HEK293 (cell line): ENCODE data around the gene CCKAR.

Experiments
- ZNF175 ChIP-seq: fragments of 450-650 bp; formaldehyde crosslinking; IDR thresholded peaks from 2 replicates; pipeline ENCODE4 v1.5.1; 2016; ENCODE audit warnings: missing biosample characterization, missing genetic modification characterization
- ZNF416 ChIP-seq: fragments of 450-650 bp; formaldehyde crosslinking; IDR thresholded peaks from 2 replicates; pipeline ENCODE4 v1.5.1; 2016; ENCODE audit warnings: missing biosample characterization, missing genetic modification characterization

DNA sequence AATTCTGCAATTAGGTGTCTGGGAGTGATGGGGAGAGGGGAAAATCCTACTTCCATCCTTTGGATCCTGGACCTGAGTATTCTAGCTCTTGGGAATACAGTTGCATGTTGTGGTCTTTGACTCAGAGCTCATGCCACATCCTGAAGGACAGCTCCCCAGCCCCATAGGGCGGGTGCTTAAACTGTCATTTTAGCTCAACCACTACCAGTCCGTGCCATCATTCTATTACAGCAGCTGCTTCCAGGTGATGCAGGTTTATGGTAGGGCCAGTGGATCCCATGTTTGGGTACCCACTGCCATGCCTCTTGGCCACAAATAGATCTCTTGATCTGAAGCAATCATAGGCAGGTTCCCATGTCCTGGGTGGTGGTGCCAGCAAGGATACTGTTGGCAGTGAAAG, 34.7 kb downstream of the CCKAR start:
- TF ChIP-seq ZNF416 (no peak), ZNF175 (tag by site-specific recombination) (no peak)
